Esophagus muscularis mucosa (tissue), 3 donors: Measurements from ENCODE around the gene ICE2.

Experiments used
- POLR2A ChIP-seq: fragments of 450-650 bp; IDR thresholded peaks from one replicate; pipeline ENCODE4 v1.6.1; 2017; ENCODE audit warnings: antibody characterized with exemption, moderate library complexity, mild to moderate bottlenecking, low read depth
- TF ChIP-seq, protein P1 (sequence below), 3 experiments: fragments of 200-600 bp in 2 of 3; fragments of 450-650 bp in 1 of 3; sonication (generic) in 2 of 3; IDR thresholded peaks; one replicate each; pipeline ENCODE4 v1.5.1; 2017 to 2019; ENCODE audit warnings: antibody characterized with exemption in 3 of 3, mild to moderate bottlenecking in 2 of 3, moderate library complexity in 1 of 3

DNA sequence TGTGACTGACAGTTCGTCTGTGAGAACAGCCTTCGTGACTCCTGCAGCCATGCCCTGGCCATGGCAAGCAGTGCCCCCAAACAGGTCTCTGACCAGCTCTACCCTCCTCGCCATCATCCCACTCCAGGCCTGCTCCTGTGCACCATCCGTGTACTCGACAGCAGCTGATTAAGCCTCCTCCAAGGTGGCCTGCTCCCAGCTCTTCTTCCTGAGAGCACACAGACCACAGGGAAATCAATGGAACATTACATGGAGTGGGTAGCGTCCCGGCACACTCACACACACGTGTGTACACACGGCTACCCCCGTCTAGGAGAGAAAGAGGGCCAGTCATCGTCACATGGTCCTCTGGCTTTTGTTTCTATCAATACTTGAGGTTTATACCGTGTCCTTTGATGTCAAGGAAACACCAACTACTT, 102.3 kb downstream of the ICE2 start:
- TF ChIP-seq, protein P1, sequence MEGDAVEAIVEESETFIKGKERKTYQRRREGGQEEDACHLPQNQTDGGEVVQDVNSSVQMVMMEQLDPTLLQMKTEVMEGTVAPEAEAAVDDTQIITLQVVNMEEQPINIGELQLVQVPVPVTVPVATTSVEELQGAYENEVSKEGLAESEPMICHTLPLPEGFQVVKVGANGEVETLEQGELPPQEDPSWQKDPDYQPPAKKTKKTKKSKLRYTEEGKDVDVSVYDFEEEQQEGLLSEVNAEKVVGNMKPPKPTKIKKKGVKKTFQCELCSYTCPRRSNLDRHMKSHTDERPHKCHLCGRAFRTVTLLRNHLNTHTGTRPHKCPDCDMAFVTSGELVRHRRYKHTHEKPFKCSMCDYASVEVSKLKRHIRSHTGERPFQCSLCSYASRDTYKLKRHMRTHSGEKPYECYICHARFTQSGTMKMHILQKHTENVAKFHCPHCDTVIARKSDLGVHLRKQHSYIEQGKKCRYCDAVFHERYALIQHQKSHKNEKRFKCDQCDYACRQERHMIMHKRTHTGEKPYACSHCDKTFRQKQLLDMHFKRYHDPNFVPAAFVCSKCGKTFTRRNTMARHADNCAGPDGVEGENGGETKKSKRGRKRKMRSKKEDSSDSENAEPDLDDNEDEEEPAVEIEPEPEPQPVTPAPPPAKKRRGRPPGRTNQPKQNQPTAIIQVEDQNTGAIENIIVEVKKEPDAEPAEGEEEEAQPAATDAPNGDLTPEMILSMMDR (IDR thresholded peaks at IDR 0.05) = no peak
- TF ChIP-seq POLR2A = no peak
